ENCODE measurements around the gene PLEKHA8. TPM values are rescaled to one million over a fixed set of nuclear protein-coding genes. Genes with fewer than 3 reads are reported as not detected.

Gene PLEKHA8
- total RNA-seq, 1 experiment from 2014 or later, result 38.1 TPM

- no peaks in the 10 kb centered on the region for H3K27me3 Mint-ChIP-seq (ENCODE audit: low read depth)
- H3K9me3 Mint-ChIP-seq, result no peaks in the 10 kb centered on the region
- H3K4me1 Mint-ChIP-seq, result peaks cover 13% of the 10 kb centered on the region
- H3K4me3 Mint-ChIP-seq, result no peak overlapping the region
- no peak for TF ChIP-seq RORB (CRISPR knock-in tag; IDR thresholded peaks at IDR 0.05)
- no peak for TF ChIP-seq ELF4 (CRISPR knock-in tag; IDR thresholded peaks at IDR 0.05; ENCODE audit: low read depth)
- TF ChIP-seq GABPB1 (CRISPR knock-in tag; IDR thresholded peaks at IDR 0.05), result no peak
- no peak for TF ChIP-seq SMAD4 (CRISPR knock-in tag; IDR thresholded peaks at IDR 0.05)
- no peak for TF ChIP-seq ZNF671 (CRISPR knock-in tag; IDR thresholded peaks at IDR 0.05)
- no peak for TF ChIP-seq ZNF423 (CRISPR knock-in tag; IDR thresholded peaks at IDR 0.05)
- no peak for TF ChIP-seq ZNF121 (CRISPR knock-in tag; IDR thresholded peaks at IDR 0.05)
- no peak for TF ChIP-seq ZNF317 (CRISPR knock-in tag; IDR thresholded peaks at IDR 0.05; ENCODE audit: borderline replicate concordance, low read depth)
- TF ChIP-seq ZNF512 (CRISPR knock-in tag; IDR thresholded peaks at IDR 0.05; ENCODE audit: borderline replicate concordance), result no peak
- no peak for TF ChIP-seq FOXJ3 (CRISPR knock-in tag; IDR thresholded peaks at IDR 0.05; ENCODE audit: borderline replicate concordance)
- TF ChIP-seq SP1 (CRISPR knock-in tag; conservative IDR thresholded peaks at IDR 0.05), result no peak
- TF ChIP-seq EMX1 (CRISPR knock-in tag; IDR thresholded peaks at IDR 0.05), result no peak
- TF ChIP-seq HMGA2 (CRISPR knock-in tag; IDR thresholded peaks at IDR 0.05), result no peak
- TF ChIP-seq CTCF (IDR thresholded peaks at IDR 0.05), result no peak
- no peak for TF ChIP-seq ATF1 (CRISPR knock-in tag; IDR thresholded peaks at IDR 0.05)
- TF ChIP-seq AR (CRISPR knock-in tag; IDR thresholded peaks at IDR 0.05), result no peak
- TF ChIP-seq NR2C2 (CRISPR knock-in tag; IDR thresholded peaks at IDR 0.05), result no peak
- no peak overlapping the region for H3K27ac Mint-ChIP-seq
- ATAC-seq, result no peak
- peaks cover 18% of the 10 kb centered on the region for H3K36me3 Mint-ChIP-seq
- no peak for DNase-seq (ENCODE audit: low spot score)
- POLR2A ChIA-PET, result no interaction called here
- CTCF ChIA-PET, result interaction anchor here (1.0 kb wide), 1 partner anchor 66 kb away, joined by 3 read pairs; no protein-coding TSS in a partner anchor
These were observed 54.5 kb downstream of the PLEKHA8 start for GRCh38 chr7:30082686-30083085.

GRCh38 chr7:30083334-30083733 is 55.1 kb downstream of the PLEKHA8 start:
- ChIA-PET POLR2A (no interaction called here), CTCF (interaction anchor here (1.0 kb wide), 1 partner anchor 66 kb away, joined by 3 read pairs; no protein-coding TSS in a partner anchor)
- peaks cover 13% of the 10 kb centered on the region for H3K4me1 Mint-ChIP-seq
- H3K27me3 Mint-ChIP-seq (ENCODE audit: low read depth), result no peaks in the 10 kb centered on the region
- peaks cover 17% of the 10 kb centered on the region for H3K36me3 Mint-ChIP-seq
- H3K4me3 Mint-ChIP-seq, result no peak overlapping the region
- no peak for ATAC-seq
- no peak overlapping the region for H3K27ac Mint-ChIP-seq
- DNase-seq (ENCODE audit: low spot score), result no peak
- H3K9me3 Mint-ChIP-seq, result no peaks in the 10 kb centered on the region
- TF ChIP-seq MLX (CRISPR knock-in tag; IDR thresholded peaks at IDR 0.05) (no peak), MAX (CRISPR knock-in tag; IDR thresholded peaks at IDR 0.05) (no peak), PRDM15 (CRISPR knock-in tag; IDR thresholded peaks at IDR 0.05) (no peak), FOXP1 (CRISPR knock-in tag; IDR thresholded peaks at IDR 0.05; ENCODE audit: borderline replicate concordance) (no peak), STAT6 (CRISPR knock-in tag; conservative IDR thresholded peaks at IDR 0.05; ENCODE audit: low read depth) (no peak), HMGA2 (CRISPR knock-in tag; IDR thresholded peaks at IDR 0.05) (no peak), MXD4 (CRISPR knock-in tag; IDR thresholded peaks at IDR 0.05; ENCODE audit: borderline replicate concordance) (no peak), ZNF219 (CRISPR knock-in tag; IDR thresholded peaks at IDR 0.05; ENCODE audit: borderline replicate concordance) (no peak)
